ENCODE results near the gene USP22.

USP22 gene

GRCh38 chr17:21030375-21030774 is 12.4 kb downstream of the USP22 start:
- Histone ChIP-seq H3K36me3 (ENCODE audit: low read depth) (peaks cover 78% of the 10 kb centered on the region), H3K4me1 (ENCODE audit: insufficient read depth, poor library complexity, severe bottlenecking) (peaks cover 29% of the 10 kb centered on the region)
- TF ChIP-seq, protein P1, sequence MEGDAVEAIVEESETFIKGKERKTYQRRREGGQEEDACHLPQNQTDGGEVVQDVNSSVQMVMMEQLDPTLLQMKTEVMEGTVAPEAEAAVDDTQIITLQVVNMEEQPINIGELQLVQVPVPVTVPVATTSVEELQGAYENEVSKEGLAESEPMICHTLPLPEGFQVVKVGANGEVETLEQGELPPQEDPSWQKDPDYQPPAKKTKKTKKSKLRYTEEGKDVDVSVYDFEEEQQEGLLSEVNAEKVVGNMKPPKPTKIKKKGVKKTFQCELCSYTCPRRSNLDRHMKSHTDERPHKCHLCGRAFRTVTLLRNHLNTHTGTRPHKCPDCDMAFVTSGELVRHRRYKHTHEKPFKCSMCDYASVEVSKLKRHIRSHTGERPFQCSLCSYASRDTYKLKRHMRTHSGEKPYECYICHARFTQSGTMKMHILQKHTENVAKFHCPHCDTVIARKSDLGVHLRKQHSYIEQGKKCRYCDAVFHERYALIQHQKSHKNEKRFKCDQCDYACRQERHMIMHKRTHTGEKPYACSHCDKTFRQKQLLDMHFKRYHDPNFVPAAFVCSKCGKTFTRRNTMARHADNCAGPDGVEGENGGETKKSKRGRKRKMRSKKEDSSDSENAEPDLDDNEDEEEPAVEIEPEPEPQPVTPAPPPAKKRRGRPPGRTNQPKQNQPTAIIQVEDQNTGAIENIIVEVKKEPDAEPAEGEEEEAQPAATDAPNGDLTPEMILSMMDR (IDR thresholded peaks at IDR 0.05; ENCODE audit: poor library complexity, severe bottlenecking), result no peak

DNA sequence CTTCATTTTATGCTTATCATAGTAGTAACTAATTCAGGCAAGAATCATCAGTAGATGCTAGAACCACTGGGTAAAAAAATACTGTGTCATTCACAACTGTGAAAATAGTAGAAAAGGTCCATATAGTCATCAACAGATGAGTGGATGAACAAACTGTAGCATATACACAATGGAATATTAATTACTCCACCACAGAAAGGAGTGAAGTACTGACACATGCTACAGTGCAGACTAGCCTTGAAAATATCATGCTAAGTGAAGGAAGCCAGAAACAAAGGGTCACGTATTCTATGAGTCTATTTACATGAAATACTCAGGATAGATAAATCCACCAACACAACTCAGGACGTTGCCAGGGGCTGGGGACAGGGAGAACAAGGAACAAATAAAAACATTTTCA is 13.3 kb downstream of the USP22 start:
- H3K27me3 ChIP-seq (ENCODE audit: insufficient read depth, poor library complexity, severe bottlenecking), result no peaks in the 10 kb centered on the region
- H3K4me3 ChIP-seq (ENCODE audit: severe bottlenecking), result no peak overlapping the region
- DNase-seq (ENCODE audit: low spot score) (no peak), ATAC-seq (ENCODE audit: low read depth) (peak; percentile 31; the same call in 1 of the 3 replicates)
- TF ChIP-seq, protein P1 (IDR thresholded peaks at IDR 0.05; ENCODE audit: poor library complexity, severe bottlenecking), result no peak
- peak overlapping the region; percentile 14 for H3K27ac ChIP-seq (ENCODE audit: poor library complexity, severe bottlenecking)
- peaks cover 23% of the 10 kb centered on the region for H3K4me1 ChIP-seq (ENCODE audit: insufficient read depth, poor library complexity, severe bottlenecking)
- H3K36me3 ChIP-seq (ENCODE audit: low read depth), result peaks cover 84% of the 10 kb centered on the region
- H3K9me3 ChIP-seq (ENCODE audit: severe bottlenecking), result no peaks in the 10 kb centered on the region

More at GRCh38 chr17:21030375-21030774, 12.4 kb downstream of the USP22 start:
- Histone ChIP-seq H3K27me3 (ENCODE audit: insufficient read depth, poor library complexity, severe bottlenecking) (no peaks in the 10 kb centered on the region), H3K9me3 (ENCODE audit: severe bottlenecking) (no peaks in the 10 kb centered on the region), H3K4me3 (ENCODE audit: severe bottlenecking) (no peak overlapping the region), H3K27ac (ENCODE audit: poor library complexity, severe bottlenecking) (no peak overlapping the region)
- no peak for DNase-seq (ENCODE audit: low spot score)
- no peak for ATAC-seq (ENCODE audit: low read depth)

DNA sequence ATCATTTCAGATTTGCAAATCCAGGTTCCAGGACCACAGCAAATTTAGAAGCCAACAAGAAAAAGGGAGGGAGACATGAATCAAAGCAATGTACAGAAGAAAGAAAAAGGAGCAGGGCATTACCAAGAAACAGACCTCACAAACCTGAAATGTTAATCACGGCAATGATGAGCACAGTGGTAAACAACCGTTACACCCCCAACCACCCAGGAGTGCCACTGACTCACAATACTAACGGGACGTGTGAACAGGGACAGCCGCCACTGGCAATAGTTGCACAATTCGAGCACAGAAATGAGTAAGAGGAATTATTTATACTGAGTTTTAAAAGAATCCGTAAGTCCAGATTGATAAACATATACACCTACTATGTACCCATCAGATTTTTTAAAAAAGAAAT is 13.8 kb downstream of the USP22 start:
- TF ChIP-seq, protein P1 (IDR thresholded peaks at IDR 0.05; ENCODE audit: poor library complexity, severe bottlenecking), result no peak
- Histone ChIP-seq H3K27ac (ENCODE audit: poor library complexity, severe bottlenecking) (peak overlapping the region; percentile 14), H3K36me3 (ENCODE audit: low read depth) (peaks cover 84% of the 10 kb centered on the region)

GRCh38 chr17:21028192-21028591 is 14.6 kb downstream of the USP22 start:
- Histone ChIP-seq H3K4me1 (ENCODE audit: insufficient read depth, poor library complexity, severe bottlenecking) (peaks cover 23% of the 10 kb centered on the region), H3K4me3 (ENCODE audit: severe bottlenecking) (no peak overlapping the region), H3K27me3 (ENCODE audit: insufficient read depth, poor library complexity, severe bottlenecking) (no peaks in the 10 kb centered on the region), H3K9me3 (ENCODE audit: severe bottlenecking) (no peaks in the 10 kb centered on the region), H3K36me3 (ENCODE audit: low read depth) (peaks cover 88% of the 10 kb centered on the region), H3K27ac (ENCODE audit: poor library complexity, severe bottlenecking) (no peak overlapping the region)
- TF ChIP-seq, protein P1 (IDR thresholded peaks at IDR 0.05; ENCODE audit: poor library complexity, severe bottlenecking), result no peak
- ATAC-seq (ENCODE audit: low read depth) (no peak), DNase-seq (ENCODE audit: low spot score) (no peak)

More for the DNA sequence above, 13.8 kb downstream of the USP22 start:
- ATAC-seq (ENCODE audit: low read depth) (peak; percentile 84), DNase-seq (ENCODE audit: low spot score) (no peak)
- Histone ChIP-seq H3K9me3 (ENCODE audit: severe bottlenecking) (no peaks in the 10 kb centered on the region), H3K27me3 (ENCODE audit: insufficient read depth, poor library complexity, severe bottlenecking) (no peaks in the 10 kb centered on the region), H3K4me1 (ENCODE audit: insufficient read depth, poor library complexity, severe bottlenecking) (peaks cover 23% of the 10 kb centered on the region), H3K4me3 (ENCODE audit: severe bottlenecking) (no peak overlapping the region)

GRCh38 chr17:21027031-21027430 is 15.8 kb downstream of the USP22 start:
- no peaks in the 10 kb centered on the region for H3K9me3 ChIP-seq (ENCODE audit: severe bottlenecking)
- H3K4me1 ChIP-seq (ENCODE audit: insufficient read depth, poor library complexity, severe bottlenecking), result peaks cover 23% of the 10 kb centered on the region
- DNase-seq (ENCODE audit: low spot score) (no peak), ATAC-seq (ENCODE audit: low read depth) (no peak)
- TF ChIP-seq, protein P1 (IDR thresholded peaks at IDR 0.05; ENCODE audit: poor library complexity, severe bottlenecking), result no peak
- H3K4me3 ChIP-seq (ENCODE audit: severe bottlenecking), result no peak overlapping the region
- peaks cover 91% of the 10 kb centered on the region for H3K36me3 ChIP-seq (ENCODE audit: low read depth)
- H3K27ac ChIP-seq (ENCODE audit: poor library complexity, severe bottlenecking), result no peak overlapping the region
- no peaks in the 10 kb centered on the region for H3K27me3 ChIP-seq (ENCODE audit: insufficient read depth, poor library complexity, severe bottlenecking)

Measured in RWPE2 (cell line).